HCT116 (cell line): Measurements from ENCODE around the gene DOCK4. TPM values are rescaled to one million over a fixed set of nuclear protein-coding genes. Genes with fewer than 3 reads are reported as not detected.

Experiments
- ATAC-seq: fragments of 200-7000 bp; cut with Tn5 transposase; 2 replicates; pipeline ENCODE4 v1.9.1; 2020; ENCODE audit warnings: mild to moderate bottlenecking, moderate library complexity
- BruUV-seq: library from RNA; stranded (reverse); fragments of 400-500 nt; replicated peaks from 2 replicates; lab custom pipeline; 2021; lab: Mats Ljungman, UMichigan
- CTCF ChIA-PET: fragments of 300-600 bp; sonication (Branson Sonifier 250); formaldehyde crosslinking; loops from one replicate; lab custom pipeline; 2021; ENCODE audit warnings: antibody characterized with exemption; lab: Charles Lee
- POLR2A ChIA-PET: fragments of 300-600, 350-600 bp; sonication (Branson Sonifier 250); formaldehyde crosslinking; loops from one replicate; lab custom pipeline; 2021; ENCODE audit warnings: antibody characterized with exemption; lab: Charles Lee
- RAD21 ChIA-PET, 2 experiments: fragments of 300-600 bp; sonication (Branson Sonifier 250); formaldehyde crosslinking; loops; one replicate each; lab custom pipeline; 2023; ENCODE audit warnings: low total read pairs in 2 of 2; ENCODE audit not compliant: uncharacterized antibody in 2 of 2, unreplicated experiment in 2 of 2, low non-redundant PET in 1 of 2; lab: Charles Lee
- DNase-seq: peaks from one replicate; pipeline ENCODE4 v3.0.0-alpha.2; 2010; ENCODE audit warnings: low read depth, low spot score
- H2AFZ ChIP-seq: fragments of 200-600 bp; shearing (Covaris generic), sonication (generic); 2 replicates; pipeline ENCODE4 v1.6.1; 2017; ENCODE audit warnings: low read depth, mixed run types, mixed read lengths, antibody characterized with exemption, low read length; ENCODE audit not compliant: poor library complexity, severe bottlenecking
- H3K27ac ChIP-seq: 2 replicates; pipeline ENCODE4 v1.5.1; 2012; ENCODE audit warnings: low read depth, low read length
- H3K27me3 ChIP-seq: fragments of 200-600 bp; sonication (generic); 2 replicates; pipeline ENCODE4 v1.6.1; 2016; ENCODE audit warnings: mixed run types, low read length, mixed read lengths; ENCODE audit not compliant: insufficient read depth
- H3K36me3 ChIP-seq, 2 experiments: fragments of 200-500 bp in 1 of 2; fragments of 200-600 bp in 1 of 2; sonication (Bioruptor generic) in 1 of 2; sonication (generic) in 1 of 2; 2 replicates each; pipeline versions ENCODE4 v1.5.1 to v1.6.1; 2014 to 2016; ENCODE audit warnings: low read length in 2 of 2, inconsistent platforms in 1 of 2, mixed read lengths in 1 of 2, mixed run types in 1 of 2; ENCODE audit not compliant: insufficient read depth in 2 of 2, control insufficient read depth in 1 of 2
- H3K4me1 ChIP-seq, 2 experiments: fragments of 200-600 bp in 1 of 2; sonication (generic) in 1 of 2; 2 replicates each; pipeline versions ENCODE4 v1.5.1 to v1.6.1; 2012 to 2017; ENCODE audit warnings: low read length in 2 of 2, inconsistent platforms in 1 of 2, mild to moderate bottlenecking in 1 of 2, mixed read lengths in 1 of 2, mixed run types in 1 of 2, moderate library complexity in 1 of 2; ENCODE audit not compliant: insufficient read depth in 2 of 2, control insufficient read depth in 1 of 2
- H3K4me2 ChIP-seq: fragments of 200-600 bp; sonication (generic); 2 replicates; pipeline ENCODE4 v1.6.1; 2017; ENCODE audit warnings: mixed run types, low read length, mixed read lengths
- H3K4me3 ChIP-seq, 2 experiments: fragments of 200-600 bp in 1 of 2; sonication (generic) in 1 of 2; replicated peaks in 1 of 2; 2 replicates each; pipeline ENCODE4 v1.5.1; 2011 to 2016; ENCODE audit warnings: low read length in 2 of 2, control low read depth in 1 of 2, low read depth in 1 of 2, mild to moderate bottlenecking in 1 of 2, mixed read lengths in 1 of 2, mixed run types in 1 of 2
- H3K79me2 ChIP-seq: fragments of 200-600 bp; sonication (generic); 2 replicates; pipeline ENCODE4 v1.6.1; 2017; ENCODE audit warnings: mild to moderate bottlenecking, mixed run types, low read length, moderate library complexity, mixed read lengths; ENCODE audit not compliant: insufficient read depth
- H3K9ac ChIP-seq: fragments of 200-600 bp; sonication (generic); 2 replicates; pipeline ENCODE4 v1.6.1; 2016; ENCODE audit warnings: low read length, mixed read lengths
- H3K9me2 ChIP-seq: fragments of 200-600 bp; sonication (generic), shearing (Covaris generic); 2 replicates; pipeline ENCODE4 v1.6.1; 2017; ENCODE audit warnings: mixed run types, mild to moderate bottlenecking, moderate library complexity; ENCODE audit not compliant: insufficient read depth
- H3K9me3 ChIP-seq, 2 experiments: fragments of 200-500 bp in 1 of 2; fragments of 200-600 bp in 1 of 2; sonication (Bioruptor generic) in 1 of 2; sonication (generic) in 1 of 2; 2 replicates each; pipeline ENCODE4 v1.6.1; 2014 to 2017; ENCODE audit warnings: low read length in 2 of 2, mixed read lengths in 2 of 2, inconsistent platforms in 1 of 2, low read depth in 1 of 2, mild to moderate bottlenecking in 1 of 2, mixed run types in 1 of 2, moderate library complexity in 1 of 2; ENCODE audit not compliant: control insufficient read depth in 1 of 2, insufficient read depth in 1 of 2
- H4K20me1 ChIP-seq: fragments of 200-600 bp; sonication (generic), shearing (Covaris generic); 2 replicates; pipeline ENCODE4 v1.6.1; 2017; ENCODE audit warnings: mixed run types, mild to moderate bottlenecking, moderate library complexity; ENCODE audit not compliant: insufficient read depth
- ATF3 ChIP-seq: IDR thresholded peaks from 2 replicates; pipeline ENCODE4 v1.6.1; 2012
- CBX3 ChIP-seq: IDR thresholded peaks from 2 replicates; pipeline ENCODE4 v1.6.1; 2012; ENCODE audit warnings: low read depth
- CEBPB ChIP-seq: IDR thresholded peaks from 2 replicates; pipeline ENCODE4 v1.6.1; 2012; ENCODE audit warnings: low read depth
- EGR1 ChIP-seq: IDR thresholded peaks from 2 replicates; pipeline ENCODE4 v1.6.1; 2012; ENCODE audit warnings: low read depth
- ELF1 ChIP-seq: IDR thresholded peaks from 2 replicates; pipeline ENCODE4 v1.6.1; 2012; ENCODE audit warnings: low read depth, borderline replicate concordance
- EZH2 ChIP-seq: fragments of 200-600 bp; sonication (generic); IDR thresholded peaks from 2 replicates; pipeline ENCODE4 v1.6.1; 2017; ENCODE audit warnings: antibody characterized with exemption, mixed run types
- FOSL1 ChIP-seq: IDR thresholded peaks from 2 replicates; pipeline ENCODE4 v1.6.1; 2012; ENCODE audit warnings: low read depth
- JUND ChIP-seq: IDR thresholded peaks from 2 replicates; pipeline ENCODE4 v1.6.1; 2012
- MAX ChIP-seq: IDR thresholded peaks from 2 replicates; pipeline ENCODE4 v1.6.1; 2012
- POLR2A ChIP-seq: IDR thresholded peaks from 2 replicates; pipeline ENCODE4 v1.7.0; 2011; ENCODE audit warnings: borderline replicate concordance; ENCODE audit not compliant: insufficient read depth, insufficient read length; ENCODE audit errors: extremely low read depth
- POLR2AphosphoS5 ChIP-seq: IDR thresholded peaks from 2 replicates; pipeline ENCODE4 v1.6.1; 2011; ENCODE audit warnings: mild to moderate bottlenecking, low read depth, low read length, moderate library complexity
- RAD21 ChIP-seq: IDR thresholded peaks from 2 replicates; pipeline ENCODE4 v1.6.1; 2012; ENCODE audit warnings: low read depth, mild to moderate bottlenecking
- SIN3A ChIP-seq: IDR thresholded peaks from 2 replicates; pipeline ENCODE4 v1.6.1; 2012; ENCODE audit warnings: low read depth
- SP1 ChIP-seq: IDR thresholded peaks from 2 replicates; pipeline ENCODE4 v1.6.1; 2012; ENCODE audit warnings: low read depth
- SRF ChIP-seq: IDR thresholded peaks from 2 replicates; pipeline ENCODE4 v1.6.1; 2012; ENCODE audit warnings: low read depth
- YY1 ChIP-seq: IDR thresholded peaks from 2 replicates; pipeline ENCODE4 v1.6.1; 2011; ENCODE audit warnings: low read length, low read depth, moderate library complexity, mild to moderate bottlenecking; ENCODE audit not compliant: insufficient replicate concordance; ENCODE audit errors: extremely low read depth
- ZBTB33 ChIP-seq: IDR thresholded peaks from 2 replicates; pipeline ENCODE4 v1.6.1; 2011; ENCODE audit warnings: mild to moderate bottlenecking, low read length, moderate library complexity; ENCODE audit not compliant: insufficient replicate concordance; ENCODE audit errors: extremely low read depth
- ZFX ChIP-seq: fragments of 450-650 bp; IDR thresholded peaks from 2 replicates; pipeline ENCODE4 v1.6.1; 2017
- ZNF274 ChIP-seq: fragments of 200-500 bp; sonication (Bioruptor generic); IDR thresholded peaks from 2 replicates; pipeline ENCODE4 v1.6.1; 2014; ENCODE audit warnings: mild to moderate bottlenecking, low read depth, low read length, inconsistent platforms
- intact Hi-C: fragments of 100-400 bp; cut with micrococcal nuclease; formaldehyde crosslinking; loops from 2 replicates; pipeline ENCODE4 v1.10.0; 2022
- total RNA-seq: library from RNA; stranded (reverse); gene quantifications from one replicate; pipeline ENCODE4 v1.2.1, GENCODE V29; 2021; ENCODE audit not compliant: unreplicated experiment

Gene DOCK4
- total RNA-seq, 1 experiment from 2014 or later = 2.2 TPM

- Histone ChIP-seq H3K4me1 (no peaks in the 10 kb centered on the region), H3K9me2 (no peaks in the 10 kb centered on the region), H3K27ac (no peak overlapping the region), H3K9ac (no peak overlapping the region), H2AFZ (no peak overlapping the region), H3K4me3 (no peak overlapping the region), H3K27me3 (no peaks in the 10 kb centered on the region), H3K9me3 (no peaks in the 10 kb centered on the region), H3K4me2 (no peak overlapping the region), H4K20me1 (no peaks in the 10 kb centered on the region), H3K36me3 (no peaks in the 10 kb centered on the region), H3K79me2 (no peaks in the 10 kb centered on the region)
- TF ChIP-seq EZH2 = no peak
- TF ChIP-seq JUND = no peak
- TF ChIP-seq ELF1 = no peak
- no peak for TF ChIP-seq CBX3
- TF ChIP-seq ZBTB33 = no peak
- TF ChIP-seq ATF3 = no peak
- no peak for TF ChIP-seq FOSL1
- TF ChIP-seq SIN3A = no peak
- TF ChIP-seq YY1 = no peak
- no peak for TF ChIP-seq RAD21
- no peak for TF ChIP-seq CEBPB
- TF ChIP-seq EGR1 = no peak
- TF ChIP-seq MAX = no peak
- TF ChIP-seq ZFX = no peak
- TF ChIP-seq SRF = no peak
- no peak for TF ChIP-seq SP1
- TF ChIP-seq ZNF274 = no peak
- no peak for TF ChIP-seq POLR2A
- no peak for TF ChIP-seq POLR2AphosphoS5
- intact Hi-C loops = no loop called here
- ChIA-PET POLR2A (no interaction called here), RAD21 (no interaction called here), CTCF (no interaction called here)
- DNase-seq (no peak), ATAC-seq (no peak)
- no TSS peak for BruUV-seq
These were observed 523.4 kb downstream of the DOCK4 start for GRCh38 chr7:111682588-111683340.
